SK-N-MC (cell line): Measurements from ENCODE around the gene SPEF2.

Source experiments
- EZH2 ChIP-seq: fragments of 200-600 bp; sonication (generic); IDR thresholded peaks from one replicate; pipeline ENCODE4 v1.6.1; 2017; ENCODE audit warnings: antibody characterized with exemption
- FOXP2 ChIP-seq: optimal IDR thresholded peaks from 2 replicates; pipeline ENCODE3; 2011; ENCODE audit warnings: mild to moderate bottlenecking, moderate library complexity; ENCODE audit not compliant: insufficient read depth; ENCODE audit errors: extremely low read length, control extremely low read depth
- POLR2AphosphoS5 ChIP-seq: IDR thresholded peaks from 2 replicates; pipeline ENCODE4 v1.6.1; 2012; ENCODE audit warnings: mild to moderate bottlenecking, low read depth, low read length, borderline replicate concordance

GRCh38 chr5:35804841-35805240 lies 187.2 kb downstream of the SPEF2 start:
- TF ChIP-seq POLR2AphosphoS5 (no peak), EZH2 (no peak), FOXP2 (no peak)
